ENCODE results near the gene TMEM145.

DNA sequence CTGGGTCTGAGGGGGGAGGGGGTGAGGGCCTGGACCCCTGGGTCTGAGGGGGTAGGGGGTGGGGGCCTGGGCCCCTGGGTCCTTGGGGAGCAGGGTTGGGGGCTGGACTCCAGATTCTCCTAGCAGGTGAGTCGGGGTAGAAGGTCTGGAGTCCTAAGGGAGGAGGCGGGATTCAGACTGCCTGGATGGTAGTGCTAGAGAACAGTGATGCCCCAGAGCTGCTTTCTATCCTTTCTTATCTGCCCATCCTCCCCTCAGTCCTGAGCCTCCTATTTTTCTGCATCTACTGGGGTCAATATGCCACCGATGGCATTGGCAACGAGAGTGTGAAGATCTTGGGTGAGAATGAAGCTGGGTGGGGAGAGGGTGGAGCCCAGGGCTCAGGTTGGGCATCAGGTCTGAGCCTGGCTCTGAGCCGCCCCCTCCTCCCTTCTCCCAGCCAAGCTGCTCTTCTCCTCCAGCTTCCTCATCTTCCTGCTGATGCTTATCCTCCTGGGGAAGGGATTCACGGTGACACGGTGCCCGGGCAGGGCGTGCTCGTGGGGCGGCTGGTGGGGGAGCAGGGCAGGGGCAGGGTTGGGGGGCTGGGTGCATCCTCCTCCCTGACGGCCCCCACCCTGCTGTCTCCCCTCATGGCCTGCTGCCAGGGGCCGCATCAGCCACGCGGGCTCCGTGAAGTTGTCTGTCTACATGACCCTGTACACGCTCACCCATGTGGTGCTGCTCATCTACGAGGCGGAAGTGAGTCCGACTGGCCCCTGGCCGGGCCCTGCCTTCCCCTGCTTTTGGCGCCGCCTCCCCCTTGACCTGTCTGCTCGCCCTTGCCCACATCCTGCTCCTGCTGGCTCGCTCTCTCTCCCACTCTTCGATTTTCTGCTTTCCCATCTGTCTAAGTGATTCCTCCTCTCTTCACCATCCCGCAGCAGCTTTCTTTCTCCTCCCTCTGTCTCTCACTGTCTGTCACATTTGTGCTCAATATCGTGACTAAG is 3.4 kb downstream of the TMEM145 start:
- TF ChIP-seq, protein P1, sequence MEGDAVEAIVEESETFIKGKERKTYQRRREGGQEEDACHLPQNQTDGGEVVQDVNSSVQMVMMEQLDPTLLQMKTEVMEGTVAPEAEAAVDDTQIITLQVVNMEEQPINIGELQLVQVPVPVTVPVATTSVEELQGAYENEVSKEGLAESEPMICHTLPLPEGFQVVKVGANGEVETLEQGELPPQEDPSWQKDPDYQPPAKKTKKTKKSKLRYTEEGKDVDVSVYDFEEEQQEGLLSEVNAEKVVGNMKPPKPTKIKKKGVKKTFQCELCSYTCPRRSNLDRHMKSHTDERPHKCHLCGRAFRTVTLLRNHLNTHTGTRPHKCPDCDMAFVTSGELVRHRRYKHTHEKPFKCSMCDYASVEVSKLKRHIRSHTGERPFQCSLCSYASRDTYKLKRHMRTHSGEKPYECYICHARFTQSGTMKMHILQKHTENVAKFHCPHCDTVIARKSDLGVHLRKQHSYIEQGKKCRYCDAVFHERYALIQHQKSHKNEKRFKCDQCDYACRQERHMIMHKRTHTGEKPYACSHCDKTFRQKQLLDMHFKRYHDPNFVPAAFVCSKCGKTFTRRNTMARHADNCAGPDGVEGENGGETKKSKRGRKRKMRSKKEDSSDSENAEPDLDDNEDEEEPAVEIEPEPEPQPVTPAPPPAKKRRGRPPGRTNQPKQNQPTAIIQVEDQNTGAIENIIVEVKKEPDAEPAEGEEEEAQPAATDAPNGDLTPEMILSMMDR (IDR thresholded peaks at IDR 0.05): no peak
- TF ChIP-seq POLR2A (IDR thresholded peaks at IDR 0.05): no peak
- no peak for TF ChIP-seq POLR2AphosphoS5 (IDR thresholded peaks at IDR 0.05)

All from transverse colon (tissue), 4 donors.